Measurements from ENCODE around the gene PHLPP1. TPM values are rescaled to one million over a fixed set of nuclear protein-coding genes. Genes with fewer than 3 reads are reported as not detected.

PHLPP1 gene
- total RNA-seq (2022; extraction: Qiagen RNA extraction; ENCODE audit: low read depth) = 4.9 to 6.9 TPM (median 6.4 TPM) in 5 replicates

GRCh38 chr18:62715436-62715758 is at the start of gene PHLPP1:
PHLPP1 (plus strand) TSS chr18:62715541; CDS start chr18:62715684, 143 bp downstream.

Other genes with a start within 250 kb of the PHLPP1 start
- 9.1 to 10.3 TPM (median 9.5 TPM) in 5 replicates for gene ZCCHC2, start 192.5 kb upstream of the PHLPP1 start, total RNA-seq (2022; extraction: Qiagen RNA extraction; ENCODE audit: low read depth)

All from A549 treated with CpdA at 1 μM for 4 hours (cell line).